ENCODE data around the gene KEAP1. TPM values are rescaled to one million over a fixed set of nuclear protein-coding genes. Genes with fewer than 3 reads are reported as not detected.

The KEAP1 gene
- total RNA-seq, 6 donors from 2014 or later, result 34.6 to 85.1 (median 60.7) TPM

DNA sequence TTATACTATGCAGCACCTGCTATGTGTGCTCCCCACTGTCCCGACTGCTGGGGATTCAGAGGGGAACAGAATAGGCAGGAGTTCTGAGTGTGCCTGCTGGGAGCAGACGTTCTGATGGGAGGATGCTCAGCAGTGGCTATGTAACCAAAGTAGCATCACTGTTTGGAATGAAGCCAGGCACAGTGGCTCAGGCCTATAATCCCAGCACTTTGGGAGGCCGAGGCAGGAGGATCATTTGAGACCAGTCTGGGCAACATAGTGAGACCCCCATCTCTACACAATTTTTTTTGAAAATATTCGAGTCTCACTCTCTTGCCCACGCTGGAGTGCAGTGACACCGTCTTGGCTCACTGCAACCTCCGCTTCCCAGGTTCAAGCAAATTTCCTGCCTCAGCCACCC, 46.6 kb upstream of the KEAP1 start:
- Histone ChIP-seq H3K4me1 (peaks cover 5 to 13% (median 8%) of the 10 kb centered on the region in 4 donors), H3K9me3 (no peaks in the 10 kb centered on the region), H3K27ac (no peak overlapping the region), H3K27me3 (no peaks in the 10 kb centered on the region), H3K36me3 (peaks cover 17 to 82% (median 62%) of the 10 kb centered on the region in 4 donors), H3K4me3 (no peak overlapping the region)
- TF ChIP-seq, protein P1, sequence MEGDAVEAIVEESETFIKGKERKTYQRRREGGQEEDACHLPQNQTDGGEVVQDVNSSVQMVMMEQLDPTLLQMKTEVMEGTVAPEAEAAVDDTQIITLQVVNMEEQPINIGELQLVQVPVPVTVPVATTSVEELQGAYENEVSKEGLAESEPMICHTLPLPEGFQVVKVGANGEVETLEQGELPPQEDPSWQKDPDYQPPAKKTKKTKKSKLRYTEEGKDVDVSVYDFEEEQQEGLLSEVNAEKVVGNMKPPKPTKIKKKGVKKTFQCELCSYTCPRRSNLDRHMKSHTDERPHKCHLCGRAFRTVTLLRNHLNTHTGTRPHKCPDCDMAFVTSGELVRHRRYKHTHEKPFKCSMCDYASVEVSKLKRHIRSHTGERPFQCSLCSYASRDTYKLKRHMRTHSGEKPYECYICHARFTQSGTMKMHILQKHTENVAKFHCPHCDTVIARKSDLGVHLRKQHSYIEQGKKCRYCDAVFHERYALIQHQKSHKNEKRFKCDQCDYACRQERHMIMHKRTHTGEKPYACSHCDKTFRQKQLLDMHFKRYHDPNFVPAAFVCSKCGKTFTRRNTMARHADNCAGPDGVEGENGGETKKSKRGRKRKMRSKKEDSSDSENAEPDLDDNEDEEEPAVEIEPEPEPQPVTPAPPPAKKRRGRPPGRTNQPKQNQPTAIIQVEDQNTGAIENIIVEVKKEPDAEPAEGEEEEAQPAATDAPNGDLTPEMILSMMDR (IDR thresholded peaks at IDR 0.05), result no peak
- no peak for TF ChIP-seq POLR2AphosphoS5 (IDR thresholded peaks at IDR 0.05)
- TF ChIP-seq POLR2A (IDR thresholded peaks at IDR 0.05), result no peak
- no peak for TF ChIP-seq EP300 (IDR thresholded peaks at IDR 0.05)
- DNase-seq, result no peak
- WGBS, 2 donors, result 90 to 91% methylated on average over 7 of the region's 7 CpGs
- ATAC-seq (ENCODE audit: low FRiP score in 2 of 2), result no peak

DNA sequence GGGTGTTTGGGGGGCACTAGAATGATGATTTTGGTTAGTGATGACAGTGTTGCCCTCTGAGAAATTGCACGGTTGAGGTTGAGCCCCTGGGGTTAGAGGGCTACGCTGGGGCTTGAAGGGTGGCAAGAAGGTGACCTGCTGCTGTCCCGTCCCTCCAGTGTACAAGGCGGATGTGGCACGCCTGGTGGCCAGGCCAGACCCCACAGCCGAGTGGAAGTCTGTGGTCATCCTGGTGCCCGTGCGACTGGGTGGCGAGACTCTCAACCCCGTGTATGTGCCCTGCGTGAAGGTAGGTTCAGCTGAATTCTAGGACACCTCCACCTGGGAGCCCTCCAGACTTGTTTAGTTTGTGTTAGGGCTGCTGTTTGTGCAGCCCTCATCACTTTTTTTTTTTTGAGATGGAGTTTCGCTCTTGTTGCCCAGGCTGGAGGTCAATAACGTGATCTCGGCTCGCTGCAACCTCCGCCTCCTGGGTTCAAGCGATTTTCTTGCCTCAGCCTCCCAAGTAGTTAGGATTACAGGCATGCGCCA, 45.7 kb upstream of the KEAP1 start:
- H3K36me3 ChIP-seq, result peaks cover 17 to 73% (median 55%) of the 10 kb centered on the region in 4 donors
- no peak for TF ChIP-seq EP300 (IDR thresholded peaks at IDR 0.05)
- TF ChIP-seq, protein P1 (IDR thresholded peaks at IDR 0.05), result no peak
- TF ChIP-seq POLR2A (IDR thresholded peaks at IDR 0.05), result no peak
- TF ChIP-seq POLR2AphosphoS5 (IDR thresholded peaks at IDR 0.05), result no peak
- H3K4me1 ChIP-seq, result peaks cover 9 to 19% (median 11%) of the 10 kb centered on the region in 4 donors
- WGBS, 2 donors, result 93 to 94% methylated on average over 16 to 18 of the region's 18 CpGs
- ATAC-seq (ENCODE audit: low FRiP score in 2 of 2) (no peak), DNase-seq (no peak)
- H3K4me3 ChIP-seq, result no peak overlapping the region
- H3K27ac ChIP-seq, result no peak overlapping the region
- H3K27me3 ChIP-seq, result no peaks in the 10 kb centered on the region
- H3K9me3 ChIP-seq, result no peaks in the 10 kb centered on the region

DNA sequence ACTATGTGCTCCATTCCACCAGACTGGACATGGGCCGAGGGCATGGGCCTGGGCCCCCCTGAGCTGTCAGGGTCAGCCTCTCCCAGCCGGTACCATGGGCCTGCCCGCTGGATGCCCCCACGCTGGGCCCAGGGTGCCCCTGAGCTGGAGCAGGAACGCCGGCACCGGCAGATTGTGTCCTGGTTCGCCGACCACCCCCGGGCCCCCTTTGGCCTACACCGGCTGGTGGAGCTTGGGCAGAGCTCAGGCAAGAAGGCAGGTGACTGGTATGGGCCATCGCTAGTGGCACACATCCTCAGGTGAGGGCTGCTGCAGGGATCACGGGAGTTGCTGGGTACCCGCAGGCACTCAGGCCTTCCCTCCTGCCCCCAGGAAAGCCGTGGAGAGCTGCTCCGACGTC, 43.7 kb upstream of the KEAP1 start:
- H3K9me3 ChIP-seq, result no peaks in the 10 kb centered on the region
- peak in 1 of 2 donors; percentile 78 for DNase-seq
- no peak for ATAC-seq (ENCODE audit: low FRiP score in 2 of 2)
- peaks cover 9 to 23% (median 16%) of the 10 kb centered on the region in 4 donors for H3K4me1 ChIP-seq
- no peak overlapping the region for H3K27ac ChIP-seq
- no peak for TF ChIP-seq POLR2AphosphoS5 (IDR thresholded peaks at IDR 0.05)
- no peak for TF ChIP-seq POLR2A (IDR thresholded peaks at IDR 0.05)
- TF ChIP-seq, protein P1 (IDR thresholded peaks at IDR 0.05), result no peak
- TF ChIP-seq EP300 (IDR thresholded peaks at IDR 0.05), result no peak
- H3K27me3 ChIP-seq, result no peaks in the 10 kb centered on the region
- H3K36me3 ChIP-seq, result peaks cover 14 to 53% (median 35%) of the 10 kb centered on the region in 4 donors
- no peak overlapping the region for H3K4me3 ChIP-seq
- WGBS, 2 donors, result 92 to 95% methylated on average over 15 to 17 of the region's 17 CpGs

DNA sequence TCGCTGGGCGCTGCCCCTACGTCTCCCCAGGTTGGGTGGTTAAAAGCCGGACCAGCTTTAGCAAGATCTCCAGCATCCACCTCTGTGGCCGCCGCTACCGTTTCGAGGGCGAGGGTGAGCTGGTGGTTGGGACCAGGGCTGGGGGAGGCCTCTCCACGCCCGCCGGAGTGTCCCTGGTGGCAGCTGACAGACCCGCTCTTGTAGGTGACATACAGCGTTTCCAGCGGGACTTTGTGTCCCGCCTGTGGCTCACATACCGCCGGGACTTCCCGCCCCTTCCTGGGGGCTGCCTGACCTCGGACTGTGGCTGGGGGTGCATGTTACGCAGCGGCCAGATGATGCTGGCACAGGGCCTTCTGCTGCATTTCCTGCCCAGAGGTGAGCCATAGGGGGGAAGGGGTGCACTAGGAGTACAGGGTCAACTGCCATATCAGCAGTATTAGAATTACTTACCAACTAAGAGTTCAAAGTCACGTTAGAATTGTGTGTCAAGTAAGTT, 41.6 kb upstream of the KEAP1 start:
- ATAC-seq (ENCODE audit: low FRiP score in 2 of 2) (no peak), DNase-seq (peak in 1 of 2 donors; percentile 80)
- 27 to 42% methylated on average over 16 to 19 of the region's 23 CpGs for WGBS, 2 donors
- TF ChIP-seq POLR2A (IDR thresholded peaks at IDR 0.05) (no peak), POLR2AphosphoS5 (IDR thresholded peaks at IDR 0.05) (no peak), EP300 (IDR thresholded peaks at IDR 0.05) (no peak)
- TF ChIP-seq, protein P1 (IDR thresholded peaks at IDR 0.05), result no peak
- H3K36me3 ChIP-seq, result peaks cover 7 to 33% (median 20%) of the 10 kb centered on the region in 4 donors
- H3K27me3 ChIP-seq, result no peaks in the 10 kb centered on the region
- peaks cover 9 to 23% (median 16%) of the 10 kb centered on the region in 4 donors for H3K4me1 ChIP-seq
- H3K4me3 ChIP-seq, result peak overlapping the region in 3 of 4 donors; percentile 76 to 87 (median 87)
- no peaks in the 10 kb centered on the region for H3K9me3 ChIP-seq
- peak overlapping the region; percentile 85 to 96 (median 92) for H3K27ac ChIP-seq

Data from upper lobe of left lung (tissue), 6 donors.